BJ (cell line): ENCODE results near the gene ACBD5. TPM values are rescaled to one million over a fixed set of nuclear protein-coding genes. Genes with fewer than 3 reads are reported as not detected.
"Not testable (repeated sequence)": the region's sequence is repeated elsewhere in the genome, so short reads cannot be mapped to it uniquely, and the experiment has no call there.

ENCODE experiments used
- CTCF ChIA-PET: fragments of 350-600 bp; formaldehyde crosslinking; extraction: SDS; loops from one replicate; lab custom pipeline; 2021; ENCODE audit warnings: antibody characterized with exemption, inconsistent platforms; lab: Yijun Ruan, JAX
- POLR2A ChIA-PET: fragments of 300-600 bp; sonication (Branson Sonifier 250); formaldehyde crosslinking; extraction: SDS; loops from one replicate; lab custom pipeline; 2021; ENCODE audit warnings: antibody characterized with exemption; lab: Charles Lee
- DNase-seq: peaks from one replicate; pipeline ENCODE4 v3.0.0-alpha.2; 2011; ENCODE audit warnings: low read depth
- H3K27me3 ChIP-seq: 2 replicates; pipeline ENCODE4 v1.6.0; 2011; ENCODE audit warnings: low read length; ENCODE audit not compliant: control insufficient read depth, insufficient read depth
- H3K36me3 ChIP-seq: 2 replicates; pipeline ENCODE4 v1.5.1; 2011; ENCODE audit warnings: low read length; ENCODE audit not compliant: control insufficient read depth, insufficient read depth
- H3K4me3 ChIP-seq: 2 replicates; pipeline ENCODE4 v1.5.1; 2011; ENCODE audit warnings: low read depth, mild to moderate bottlenecking, control low read depth, low read length
- polyA minus RNA-seq: library from RNA; depleted of rRNA, polyadenylated mRNA; stranded (reverse); fragments of >200 nt; gene quantifications from 2 replicates; pipeline ENCODE4 v1.2.3, GENCODE V29; 2011; rRNA and poly(A)+ RNA removed
- polyA plus RNA-seq: library from polyadenylated mRNA; depleted of rRNA; stranded (reverse); fragments of >200 nt; gene quantifications from 2 replicates; pipeline ENCODE4 v1.2.3, GENCODE V29; 2011; rRNA removed
- TF ChIP-seq, protein P1 (sequence below): IDR thresholded peaks from 2 replicates; pipeline ENCODE4 v1.5.1; 2011; ENCODE audit warnings: low read depth, mild to moderate bottlenecking, control low read depth, inconsistent platforms, low read length, moderate library complexity; ENCODE audit not compliant: insufficient read depth

The ACBD5 gene, protein sequence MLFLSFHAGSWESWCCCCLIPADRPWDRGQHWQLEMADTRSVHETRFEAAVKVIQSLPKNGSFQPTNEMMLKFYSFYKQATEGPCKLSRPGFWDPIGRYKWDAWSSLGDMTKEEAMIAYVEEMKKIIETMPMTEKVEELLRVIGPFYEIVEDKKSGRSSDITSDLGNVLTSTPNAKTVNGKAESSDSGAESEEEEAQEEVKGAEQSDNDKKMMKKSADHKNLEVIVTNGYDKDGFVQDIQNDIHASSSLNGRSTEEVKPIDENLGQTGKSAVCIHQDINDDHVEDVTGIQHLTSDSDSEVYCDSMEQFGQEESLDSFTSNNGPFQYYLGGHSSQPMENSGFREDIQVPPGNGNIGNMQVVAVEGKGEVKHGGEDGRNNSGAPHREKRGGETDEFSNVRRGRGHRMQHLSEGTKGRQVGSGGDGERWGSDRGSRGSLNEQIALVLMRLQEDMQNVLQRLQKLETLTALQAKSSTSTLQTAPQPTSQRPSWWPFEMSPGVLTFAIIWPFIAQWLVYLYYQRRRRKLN
- 7.8 and 13.1 TPM in 2 replicates for polyA plus RNA-seq
- polyA minus RNA-seq: 4.6 and 6.3 TPM in 2 replicates

DNA sequence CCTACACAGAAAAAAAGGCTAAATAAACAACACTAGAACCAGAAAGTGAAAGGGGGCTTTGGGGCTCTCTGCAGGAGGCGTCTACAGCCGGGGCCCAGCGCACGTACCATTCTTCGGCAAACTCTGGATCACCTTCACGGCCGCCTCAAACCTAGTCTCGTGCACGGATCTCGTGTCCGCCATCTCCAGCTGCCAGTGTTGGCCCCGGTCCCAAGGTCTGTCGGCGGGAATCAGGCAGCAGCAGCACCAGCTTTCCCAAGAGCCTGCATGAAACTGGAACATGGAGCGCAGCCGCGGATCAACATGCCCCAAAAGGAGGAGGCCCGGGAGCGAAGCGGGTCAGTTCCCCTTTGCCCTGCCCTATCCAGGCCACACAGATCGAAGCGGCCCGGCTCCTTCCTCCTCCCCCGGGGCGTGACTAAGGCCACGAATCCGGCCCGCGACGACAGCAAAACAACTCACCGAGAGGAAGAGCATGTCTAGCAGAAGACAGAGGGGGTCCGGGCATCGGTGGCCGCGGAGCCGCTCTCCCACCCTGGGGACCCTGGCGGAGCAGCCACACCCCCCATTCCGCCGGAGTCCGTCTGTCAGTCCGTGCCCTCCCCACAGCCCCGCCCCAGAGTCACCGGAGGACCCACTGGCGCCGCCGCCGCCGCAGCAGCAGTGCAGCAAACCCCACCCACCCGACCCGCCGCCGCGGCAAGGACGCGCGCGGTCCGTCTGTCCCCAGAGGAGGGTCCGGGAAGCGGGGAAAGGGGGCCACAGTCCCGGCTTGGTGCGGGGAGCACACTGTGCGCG lies at the start of gene ACBD5:
TSS of gene ACBD5 (minus strand) at position 586 of the 798 bp plus-strand sequence. CDS start at position 477, 109 bp downstream.
- peak within 1 kb of the TSS; percentile 74 for H3K4me3 ChIP-seq
- peak; percentile 15 for DNase-seq
- ChIA-PET CTCF (interaction anchor here (0.9 to 1.9 kb wide), 3 partner anchors 11 to 20 kb away, joined by 3 to 10 read pairs (median 3); no protein-coding TSS in a partner anchor), POLR2A (no interaction called here)
- TF ChIP-seq, protein P1, sequence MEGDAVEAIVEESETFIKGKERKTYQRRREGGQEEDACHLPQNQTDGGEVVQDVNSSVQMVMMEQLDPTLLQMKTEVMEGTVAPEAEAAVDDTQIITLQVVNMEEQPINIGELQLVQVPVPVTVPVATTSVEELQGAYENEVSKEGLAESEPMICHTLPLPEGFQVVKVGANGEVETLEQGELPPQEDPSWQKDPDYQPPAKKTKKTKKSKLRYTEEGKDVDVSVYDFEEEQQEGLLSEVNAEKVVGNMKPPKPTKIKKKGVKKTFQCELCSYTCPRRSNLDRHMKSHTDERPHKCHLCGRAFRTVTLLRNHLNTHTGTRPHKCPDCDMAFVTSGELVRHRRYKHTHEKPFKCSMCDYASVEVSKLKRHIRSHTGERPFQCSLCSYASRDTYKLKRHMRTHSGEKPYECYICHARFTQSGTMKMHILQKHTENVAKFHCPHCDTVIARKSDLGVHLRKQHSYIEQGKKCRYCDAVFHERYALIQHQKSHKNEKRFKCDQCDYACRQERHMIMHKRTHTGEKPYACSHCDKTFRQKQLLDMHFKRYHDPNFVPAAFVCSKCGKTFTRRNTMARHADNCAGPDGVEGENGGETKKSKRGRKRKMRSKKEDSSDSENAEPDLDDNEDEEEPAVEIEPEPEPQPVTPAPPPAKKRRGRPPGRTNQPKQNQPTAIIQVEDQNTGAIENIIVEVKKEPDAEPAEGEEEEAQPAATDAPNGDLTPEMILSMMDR: no peak
- H3K36me3 ChIP-seq: no peaks in the 10 kb centered on the region
- H3K27me3 ChIP-seq: no peaks in the 10 kb centered on the region

DNA sequence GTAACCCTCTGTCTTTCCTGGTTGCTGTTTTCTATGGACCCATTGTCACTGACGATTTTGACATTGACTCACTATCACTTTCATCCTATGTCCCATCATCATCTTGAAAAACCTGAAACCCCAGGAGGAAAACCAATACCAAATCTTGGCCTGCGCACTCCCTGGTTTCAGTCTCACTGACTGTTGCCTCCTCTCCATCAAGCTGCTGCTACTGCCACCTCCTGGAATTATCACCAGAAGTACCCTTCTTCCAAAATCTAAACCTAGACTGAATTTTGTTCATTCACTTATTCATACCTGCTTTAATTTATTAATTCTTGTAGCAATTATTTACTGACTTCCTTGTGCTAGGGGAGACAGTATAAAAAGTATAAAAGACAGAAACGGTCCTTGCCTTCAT lies 44.5 kb upstream of the ACBD5 start:
- TF ChIP-seq, protein P1: peak; percentile 22; the same call in 1 of the 2 replicates
- DNase-seq: no peak
- Histone ChIP-seq H3K4me3 (no peak overlapping the region), H3K36me3 (no peaks in the 10 kb centered on the region), H3K27me3 (no peaks in the 10 kb centered on the region)
- ChIA-PET POLR2A (no interaction called here), CTCF (interaction anchor here (1.2 kb wide), 1 partner anchor 10 kb away, joined by 3 read pairs; no protein-coding TSS in a partner anchor)

DNA sequence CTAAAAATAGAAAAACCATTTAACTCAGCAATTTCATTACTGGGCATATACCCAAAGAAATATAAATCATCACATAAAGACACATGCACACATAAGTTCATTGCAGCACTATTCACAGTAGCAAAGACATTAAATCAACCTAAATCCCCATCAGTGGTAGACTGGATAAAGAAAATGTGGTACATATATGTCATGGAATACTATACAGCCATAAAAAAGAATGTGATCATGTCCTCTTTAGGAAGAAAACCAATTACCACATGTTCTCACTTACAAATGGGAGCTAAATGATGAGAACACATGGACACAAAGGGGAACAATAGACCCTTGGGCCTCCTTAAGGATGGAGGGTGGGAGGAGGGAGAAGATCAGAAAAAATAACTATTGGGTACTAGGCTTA lies 36.0 kb upstream of the ACBD5 start:
- H3K27me3 ChIP-seq: 0 out of 2 replicates have a peak, but pooled peaks cover 1% of the 10 kb centered on the region
- ChIA-PET CTCF (no interaction called here), POLR2A (no interaction called here)
- no peak for DNase-seq
- H3K36me3 ChIP-seq: no peaks in the 10 kb centered on the region
- H3K4me3 ChIP-seq: no peak overlapping the region
- TF ChIP-seq, protein P1: no peak

DNA sequence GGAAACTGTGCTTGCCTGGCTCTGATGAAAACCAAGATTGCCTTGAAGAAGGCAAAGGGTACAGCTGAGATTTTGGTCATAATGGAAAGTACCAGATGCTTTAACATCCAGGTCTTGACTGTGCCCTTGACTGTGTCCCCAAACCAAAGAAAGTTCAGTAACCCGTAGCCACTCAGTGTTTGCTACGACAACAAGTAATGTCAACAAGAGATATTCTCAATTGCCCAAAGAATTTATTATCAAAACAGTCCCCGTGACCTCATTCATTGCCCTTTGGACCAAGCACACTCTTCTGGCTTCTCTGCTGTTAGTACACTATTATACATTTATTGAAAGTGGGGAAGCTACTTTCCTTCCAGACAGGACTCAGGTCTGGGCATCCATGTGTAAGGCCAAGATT lies 25.4 kb upstream of the ACBD5 start:
- CTCF ChIA-PET, DNase-seq, H3K36me3 ChIP-seq, POLR2A ChIA-PET, H3K4me3 ChIP-seq, H3K27me3 ChIP-seq: not testable (repeated sequence)

DNA sequence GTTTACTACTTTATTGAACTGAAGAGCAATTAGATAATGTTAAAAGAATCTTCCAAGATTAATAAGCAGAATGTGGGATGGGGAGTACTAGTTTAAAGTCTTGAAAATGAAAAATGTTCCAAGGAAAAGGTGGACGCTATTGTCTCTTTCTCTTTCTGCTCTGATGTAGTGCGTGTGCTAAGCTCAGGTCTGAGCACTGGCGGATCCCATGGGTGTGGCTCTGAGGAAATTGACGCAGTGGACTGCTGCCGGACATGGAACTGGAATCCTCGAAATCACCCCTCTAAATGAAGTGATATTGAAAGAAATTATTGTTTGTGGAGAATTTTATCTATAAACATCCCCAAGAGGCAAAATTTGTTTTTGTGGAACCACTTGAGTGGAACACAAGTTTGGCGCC lies 22.2 kb upstream of the ACBD5 start:
- H3K36me3 ChIP-seq, DNase-seq, POLR2A ChIA-PET, CTCF ChIA-PET, H3K4me3 ChIP-seq: not testable (repeated sequence)
- peaks cover 13% of the 10 kb centered on the region for H3K27me3 ChIP-seq
